Measurements from ENCODE around the gene RAP1A.

Gene RAP1A

DNA sequence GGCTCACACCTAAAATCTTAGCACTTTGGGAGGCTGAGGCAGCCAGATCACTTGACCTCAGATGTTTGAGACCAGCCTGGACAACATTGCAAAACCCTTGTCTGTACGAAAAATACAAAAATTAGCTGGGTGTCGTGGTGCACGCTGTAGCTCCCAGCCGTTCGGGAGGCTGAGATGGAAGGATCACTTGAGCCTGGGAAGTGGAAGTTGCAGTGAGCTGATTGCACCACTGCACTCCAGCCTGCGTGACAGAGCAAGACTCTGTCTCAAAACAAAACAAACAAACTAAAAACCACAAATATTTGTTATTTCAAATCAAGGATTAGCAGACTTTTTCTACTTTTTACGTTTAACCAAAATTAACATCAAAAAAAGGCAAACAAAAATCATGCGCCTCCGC, 88.3 kb downstream of the RAP1A start:
- in situ Hi-C loops (cut with HindIII; ENCODE audit: low sequenced_read_pairs), result loop anchor here (5.0 to 25.0 kb wide), 2 partner anchors 46 to 221 kb away; no protein-coding TSS in a partner anchor

DNA sequence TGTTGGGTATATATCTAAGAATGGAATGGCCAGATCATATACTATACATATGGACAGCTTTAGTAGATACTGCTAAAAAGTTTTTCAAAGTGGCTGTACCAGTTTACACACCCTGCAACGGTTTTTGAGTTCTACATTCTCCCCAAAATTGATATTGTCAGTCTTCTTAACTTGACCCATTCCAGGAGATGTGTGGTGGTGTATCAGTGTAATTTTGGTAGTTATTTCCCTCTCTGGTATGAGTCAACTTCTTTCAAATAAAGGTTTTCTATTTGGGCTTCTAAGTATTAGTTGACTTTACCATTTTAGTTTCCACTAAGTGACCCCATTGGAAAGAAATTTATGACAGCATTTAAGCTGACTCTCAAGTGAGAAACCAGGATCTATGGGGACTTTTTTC, 90.4 kb downstream of the RAP1A start:
- in situ Hi-C loops (cut with HindIII; ENCODE audit: low sequenced_read_pairs), result loop anchor here (5.0 to 25.0 kb wide), 2 partner anchors 48 to 223 kb away; no protein-coding TSS in a partner anchor

DNA sequence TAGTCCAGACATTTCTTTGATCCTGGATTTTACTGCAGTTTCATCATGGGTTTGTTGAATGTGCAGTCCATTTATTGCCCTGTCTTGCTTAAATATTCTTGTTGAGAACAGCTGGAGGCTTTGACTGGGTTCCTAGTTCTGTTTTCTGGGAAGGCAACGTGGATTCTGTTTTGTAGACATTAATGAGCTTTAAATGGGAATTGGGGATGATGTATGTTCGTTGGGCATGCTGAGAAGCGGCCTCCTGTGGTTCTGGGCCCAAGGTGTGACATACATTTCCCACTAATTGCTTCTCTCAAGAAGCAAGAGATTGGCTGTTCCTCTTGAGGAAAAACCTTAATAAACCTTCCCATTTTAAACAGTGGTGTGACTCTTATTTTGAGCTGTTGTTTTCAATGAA, 96.7 kb downstream of the RAP1A start:
- in situ Hi-C loops (cut with HindIII; ENCODE audit: low sequenced_read_pairs), result loop anchor here (25.0 kb wide), 1 partner anchor 229 kb away; no protein-coding TSS in a partner anchor

DNA sequence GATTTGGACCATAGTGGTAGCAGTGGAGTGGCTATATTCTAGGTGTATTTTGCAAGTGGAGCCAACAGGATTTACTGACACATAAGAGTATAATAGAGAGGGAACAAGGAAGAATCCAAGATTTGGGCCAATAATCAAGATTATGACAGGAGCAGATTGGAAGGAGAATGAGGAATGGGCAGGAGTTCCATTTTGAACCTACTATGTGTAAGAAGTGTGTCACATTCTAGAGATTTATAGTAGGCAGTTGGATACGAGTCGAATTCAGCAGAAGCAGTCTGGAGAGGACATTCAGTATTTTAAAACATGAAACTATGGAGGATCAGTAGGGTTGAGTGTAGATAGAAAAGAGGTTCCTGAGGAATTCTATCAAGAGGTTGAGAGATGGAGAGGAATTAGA, 97.9 kb downstream of the RAP1A start:
- in situ Hi-C loops (cut with HindIII; ENCODE audit: low sequenced_read_pairs), result loop anchor here (25.0 kb wide), 1 partner anchor 230 kb away; no protein-coding TSS in a partner anchor

DNA sequence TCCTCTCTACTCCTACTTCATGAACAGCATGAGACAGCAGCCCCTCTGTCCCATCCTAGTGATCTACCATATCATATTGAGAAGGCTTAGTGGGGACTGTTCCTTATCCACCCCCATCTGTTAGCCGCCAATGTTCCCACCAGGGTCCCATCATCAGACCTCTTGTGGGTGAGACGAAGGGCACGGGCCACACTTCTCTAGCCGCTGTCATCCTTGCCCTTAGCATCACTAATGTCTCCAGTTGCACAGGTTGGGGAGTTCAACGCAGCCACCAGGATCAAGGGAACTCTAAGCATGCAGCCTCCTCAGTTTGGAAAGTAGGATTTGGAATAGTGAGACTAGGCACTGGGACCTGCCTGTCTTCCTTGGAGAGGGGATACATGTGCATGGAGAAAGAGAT, 99.5 kb downstream of the RAP1A start:
- in situ Hi-C loops (cut with HindIII; ENCODE audit: low sequenced_read_pairs), result loop anchor here (25.0 kb wide), 1 partner anchor 232 kb away; no protein-coding TSS in a partner anchor

DNA sequence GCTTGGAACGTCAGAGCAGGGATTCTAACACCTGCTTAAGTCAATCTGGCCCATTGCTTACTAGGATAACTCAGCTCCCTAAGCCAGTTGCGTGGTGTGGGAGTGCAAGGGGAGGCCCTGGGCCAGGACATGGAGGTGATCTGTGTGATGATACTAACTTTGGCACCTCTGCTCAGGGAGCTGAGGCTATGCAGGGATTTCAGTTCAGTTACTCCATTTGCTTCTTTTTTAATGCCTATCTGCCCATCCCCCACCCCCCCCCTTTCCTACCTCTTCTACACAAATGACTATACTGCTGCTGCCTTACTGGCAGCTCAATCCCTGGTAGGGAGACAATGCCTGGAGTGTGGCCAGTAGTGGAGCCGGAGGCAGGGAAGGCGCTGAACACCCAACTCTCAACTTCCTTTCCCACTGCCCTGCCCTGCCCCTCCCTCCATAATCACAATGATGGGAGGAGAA, 100.1 kb downstream of the RAP1A start:
- in situ Hi-C loops (cut with HindIII; ENCODE audit: low sequenced_read_pairs), result loop anchor here (25.0 kb wide), 1 partner anchor 232 kb away; no protein-coding TSS in a partner anchor

DNA sequence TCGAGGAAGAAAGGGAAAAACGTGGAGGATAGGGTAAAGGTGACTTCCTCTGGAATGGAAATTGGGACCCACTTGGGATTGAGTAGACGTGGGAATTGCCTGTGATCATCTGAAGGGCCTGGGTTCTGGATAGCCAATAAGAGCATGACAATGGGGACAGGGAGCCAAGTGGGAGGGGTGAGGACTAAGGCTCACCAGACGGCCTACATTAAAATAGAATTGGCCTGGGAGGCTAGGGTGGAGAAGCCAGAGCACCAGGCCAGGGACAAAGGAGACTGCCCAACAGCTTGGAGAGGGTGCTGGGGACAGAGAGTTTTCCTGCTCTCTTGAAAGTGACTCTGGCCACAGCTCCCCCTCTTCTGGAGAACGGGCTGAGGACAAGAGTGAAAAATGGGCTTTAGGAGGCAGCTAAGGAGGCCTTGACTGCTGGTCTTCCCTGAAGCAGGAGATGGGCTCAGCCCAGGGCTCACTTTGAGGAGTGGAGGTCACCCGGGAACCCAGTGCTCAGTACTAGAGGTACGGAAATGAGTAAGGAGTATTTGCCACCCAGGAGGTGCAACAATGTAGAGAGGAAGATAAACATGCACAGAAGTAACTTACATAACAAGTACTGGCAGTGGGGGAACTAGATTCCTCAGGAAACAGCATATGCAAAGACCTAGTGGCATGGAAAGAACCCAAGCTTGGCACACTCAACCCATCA, 100.8 kb downstream of the RAP1A start:
- in situ Hi-C loops (cut with HindIII; ENCODE audit: low sequenced_read_pairs), result loop anchor here (25.0 kb wide), 1 partner anchor 233 kb away; no protein-coding TSS in a partner anchor

DNA sequence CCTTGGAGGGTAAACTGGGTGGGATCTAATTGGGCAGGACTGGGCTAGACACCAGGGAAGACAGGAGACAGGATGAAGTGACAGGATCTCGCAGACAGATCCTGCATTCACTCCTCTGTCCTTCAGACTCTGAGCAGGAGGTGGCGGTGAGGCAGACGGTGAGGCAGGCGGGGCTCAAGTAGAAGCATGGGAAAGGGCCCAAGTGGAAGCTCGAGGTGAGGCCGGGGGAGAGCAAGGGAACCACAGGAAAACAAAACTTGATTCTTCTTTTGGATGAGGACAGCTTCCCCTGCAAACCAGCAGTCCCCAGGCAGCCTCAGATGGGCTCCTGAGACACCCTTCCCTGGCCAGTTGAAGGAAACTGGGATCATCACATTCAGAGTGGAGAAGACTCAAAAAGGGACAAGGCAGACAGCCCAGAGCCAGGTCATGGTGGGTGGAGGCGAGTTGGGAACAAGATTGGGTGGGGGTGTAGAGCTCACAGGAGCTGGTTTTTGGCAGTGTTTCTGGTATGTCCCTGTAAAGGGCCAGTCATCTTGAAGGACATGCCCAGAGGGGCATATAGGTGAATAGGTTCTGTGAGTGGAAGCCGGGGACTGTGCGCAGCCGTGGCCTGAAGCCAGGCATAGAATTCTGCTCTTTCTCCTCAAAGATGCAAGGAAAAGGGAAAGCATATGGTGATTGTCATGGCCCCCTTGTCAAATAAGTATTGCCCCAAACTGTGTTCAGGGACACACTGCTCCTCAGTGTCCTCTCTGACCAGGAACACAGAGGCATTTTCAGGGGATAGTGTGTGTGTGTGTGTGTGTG, 101.6 kb downstream of the RAP1A start:
- in situ Hi-C loops (cut with HindIII; ENCODE audit: low sequenced_read_pairs), result loop anchor here (25.0 kb wide), 1 partner anchor 234 kb away; no protein-coding TSS in a partner anchor

DNA sequence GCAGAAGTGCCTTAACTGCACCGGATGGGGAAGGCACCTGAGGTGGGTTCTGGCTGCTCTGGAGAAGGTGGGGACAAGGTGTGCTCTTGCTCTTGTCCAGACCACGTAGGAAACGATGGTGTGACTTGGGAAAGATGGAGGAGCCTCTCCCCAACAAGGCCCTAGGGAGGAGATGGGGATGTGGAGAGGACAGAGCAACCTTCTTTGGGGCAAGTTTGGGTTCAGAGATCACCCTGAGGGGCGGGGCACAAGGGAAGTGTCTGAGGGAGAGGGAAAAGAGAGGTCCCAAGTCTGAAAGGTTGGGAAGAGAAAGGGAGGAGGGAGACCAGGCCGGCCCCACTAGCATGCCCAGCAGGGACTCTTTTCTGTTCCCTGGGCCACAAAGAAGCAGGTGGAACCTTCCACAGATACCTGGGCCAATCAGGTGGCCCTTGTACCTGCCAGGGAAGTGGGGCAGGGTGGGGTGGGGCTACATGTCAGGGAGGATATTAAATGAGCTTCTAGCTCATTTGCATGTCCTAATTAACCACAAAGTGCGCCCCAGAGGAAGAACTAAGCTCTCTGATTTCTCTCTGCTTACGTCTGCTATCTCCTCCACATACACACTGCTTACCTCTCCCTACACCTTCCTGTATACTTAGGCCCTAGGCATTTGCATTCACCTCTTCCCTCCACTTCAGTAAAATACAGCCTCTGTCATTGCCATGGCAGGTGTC, 103.7 kb downstream of the RAP1A start:
- in situ Hi-C loops (cut with HindIII; ENCODE audit: low sequenced_read_pairs), result loop anchor here (25.0 kb wide), 1 partner anchor 236 kb away; no protein-coding TSS in a partner anchor

DNA sequence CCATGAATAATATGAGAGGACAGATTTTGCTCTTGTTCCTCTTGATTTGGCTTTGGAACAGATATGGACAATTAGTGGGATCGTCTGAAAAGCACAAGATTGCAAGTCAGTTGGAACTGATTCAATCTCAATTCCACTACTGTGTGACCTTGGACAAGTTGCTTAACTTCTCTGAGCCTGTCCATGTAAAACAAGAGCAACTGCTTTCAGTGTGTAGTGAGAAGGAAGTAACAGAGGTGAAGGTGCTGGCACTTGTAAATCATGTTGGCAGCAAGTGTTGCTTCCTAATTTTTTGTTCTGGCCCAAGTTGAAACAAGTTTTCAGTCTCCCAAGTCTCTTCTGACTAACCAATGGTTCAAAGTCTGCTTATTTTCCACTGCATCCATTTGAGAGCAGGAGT, 104.3 kb downstream of the RAP1A start:
- in situ Hi-C loops (cut with HindIII; ENCODE audit: low sequenced_read_pairs), result loop anchor here (25.0 kb wide), 1 partner anchor 237 kb away; no protein-coding TSS in a partner anchor

DNA sequence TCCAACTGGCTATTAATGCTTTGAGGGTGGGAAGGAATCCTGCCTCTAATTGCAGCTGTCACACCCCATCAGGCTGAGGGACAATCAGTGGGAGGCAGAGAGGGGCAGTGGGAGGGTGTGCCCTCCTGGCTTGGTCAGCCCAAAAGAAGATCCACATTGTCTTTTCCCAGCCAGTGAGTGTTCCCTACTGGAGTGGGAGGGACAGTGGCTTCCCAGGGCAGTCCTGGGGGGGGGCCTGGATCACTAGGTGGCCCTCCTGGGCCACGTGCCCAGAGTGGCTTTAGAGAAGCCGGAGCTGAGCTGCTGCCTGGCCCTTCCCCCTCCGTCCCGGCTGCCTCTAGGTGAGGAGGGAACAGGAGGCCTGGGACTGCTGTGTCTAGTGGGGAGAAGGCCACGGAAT, 105.6 kb downstream of the RAP1A start:
- in situ Hi-C loops (cut with HindIII; ENCODE audit: low sequenced_read_pairs), result no loop called here

DNA sequence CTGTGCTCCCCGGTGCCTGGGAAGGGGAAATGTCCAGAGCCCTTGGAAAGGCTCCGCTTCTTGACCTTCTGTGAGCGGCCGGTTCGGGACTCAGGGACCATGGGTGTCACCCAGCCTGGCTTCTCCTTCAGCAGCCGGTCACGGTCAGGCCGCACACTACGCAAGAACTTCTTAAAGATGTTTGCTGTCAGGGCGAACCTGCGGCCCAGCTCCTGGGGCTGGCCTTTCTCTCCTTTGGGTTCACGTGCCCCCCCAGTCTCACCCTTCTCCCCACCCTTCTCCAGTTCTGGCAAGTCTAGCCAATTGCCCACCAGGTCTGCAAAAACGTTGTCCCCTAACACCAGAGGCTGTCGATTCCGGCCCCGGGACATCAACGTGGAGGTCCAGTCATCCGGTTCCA, 107.5 kb downstream of the RAP1A start:
- in situ Hi-C loops (cut with HindIII; ENCODE audit: low sequenced_read_pairs), result no loop called here

DNA sequence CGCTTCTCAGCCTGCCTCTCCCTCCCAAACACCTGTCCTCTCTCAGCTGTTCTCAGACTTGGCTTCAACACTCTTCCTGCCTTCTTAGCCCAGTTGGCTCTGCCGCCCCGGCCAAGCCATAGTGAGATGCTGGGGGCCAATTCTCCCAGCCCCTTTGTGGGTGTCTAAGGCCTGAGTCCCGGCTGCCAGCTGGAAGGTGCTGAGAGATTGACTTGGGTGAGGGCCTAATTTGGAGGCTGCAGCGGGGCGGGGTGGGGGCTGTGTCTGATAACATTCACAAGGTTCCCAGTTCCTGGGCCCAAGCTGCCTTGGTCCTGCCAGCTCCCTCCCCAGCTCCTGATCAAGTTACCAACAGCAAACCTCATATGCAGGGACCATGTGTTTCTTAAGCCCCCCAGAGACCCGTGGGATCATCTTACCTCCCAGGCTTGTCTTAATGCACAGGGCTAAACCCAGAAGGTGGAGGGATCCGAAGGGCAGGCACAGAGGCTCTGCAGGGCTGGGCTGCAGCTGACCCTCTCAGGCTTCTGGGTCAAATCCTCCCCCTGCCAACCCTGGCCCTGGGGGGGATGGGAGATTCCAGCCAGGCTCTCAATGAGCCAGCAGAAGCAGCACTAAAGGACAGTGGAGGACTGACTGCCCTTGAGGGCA, 109.8 kb downstream of the RAP1A start:
- in situ Hi-C loops (cut with HindIII; ENCODE audit: low sequenced_read_pairs), result no loop called here

DNA sequence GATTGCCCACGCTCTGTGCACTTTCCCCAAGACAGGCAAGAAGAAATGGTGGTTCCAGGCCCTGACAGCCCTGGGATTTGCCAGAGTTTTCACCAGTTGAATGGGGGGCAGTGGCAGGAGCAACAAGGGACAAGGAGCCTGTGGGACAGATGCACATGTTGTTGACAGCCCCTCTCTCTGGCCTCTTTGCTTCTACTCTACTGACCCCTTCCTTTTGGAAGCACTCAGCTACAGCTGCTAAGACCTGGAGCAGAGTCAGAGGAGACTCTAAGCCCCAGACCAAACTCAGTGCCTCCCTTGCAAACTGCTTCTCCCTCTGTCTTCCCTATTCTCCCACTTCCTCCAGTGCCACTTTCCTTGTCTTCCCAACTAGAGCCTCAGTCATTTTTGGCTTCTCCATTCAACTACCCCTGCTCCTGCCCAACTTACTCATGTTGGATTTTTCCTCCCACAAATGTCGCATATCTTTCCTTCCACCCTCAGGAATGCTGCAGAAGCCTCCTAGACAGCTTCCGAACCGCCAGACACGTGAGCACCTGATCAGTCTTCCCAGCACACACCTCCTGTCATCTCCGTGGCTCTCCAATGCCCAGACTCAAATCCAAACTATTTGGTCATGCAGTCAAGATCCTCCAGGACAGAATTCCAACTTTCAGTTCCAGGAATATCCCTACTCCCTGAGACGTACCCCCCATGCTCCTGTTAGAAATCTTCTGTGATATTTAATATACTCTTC, 110.5 kb downstream of the RAP1A start:
- in situ Hi-C loops (cut with HindIII; ENCODE audit: low sequenced_read_pairs), result no loop called here

DNA sequence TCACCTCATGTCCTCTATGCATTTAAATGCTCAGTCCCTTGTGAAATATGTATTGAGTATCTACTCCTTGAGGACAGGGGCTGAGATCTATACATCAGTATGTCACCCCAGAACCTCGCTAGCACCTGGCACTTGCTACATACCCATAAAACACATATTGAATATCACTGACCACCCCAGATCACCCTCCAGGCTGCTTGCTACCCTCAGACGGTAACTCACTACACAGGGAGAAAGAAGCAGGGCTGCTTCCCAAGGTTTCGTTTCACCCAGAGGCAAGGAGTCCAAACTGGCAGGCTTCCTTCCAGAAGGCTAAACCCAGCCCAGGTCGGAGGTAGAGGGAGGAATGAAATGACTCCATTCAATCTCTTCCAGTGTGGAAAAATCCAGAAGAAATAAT, 111.1 kb downstream of the RAP1A start:
- in situ Hi-C loops (cut with HindIII; ENCODE audit: low sequenced_read_pairs), result no loop called here

DNA sequence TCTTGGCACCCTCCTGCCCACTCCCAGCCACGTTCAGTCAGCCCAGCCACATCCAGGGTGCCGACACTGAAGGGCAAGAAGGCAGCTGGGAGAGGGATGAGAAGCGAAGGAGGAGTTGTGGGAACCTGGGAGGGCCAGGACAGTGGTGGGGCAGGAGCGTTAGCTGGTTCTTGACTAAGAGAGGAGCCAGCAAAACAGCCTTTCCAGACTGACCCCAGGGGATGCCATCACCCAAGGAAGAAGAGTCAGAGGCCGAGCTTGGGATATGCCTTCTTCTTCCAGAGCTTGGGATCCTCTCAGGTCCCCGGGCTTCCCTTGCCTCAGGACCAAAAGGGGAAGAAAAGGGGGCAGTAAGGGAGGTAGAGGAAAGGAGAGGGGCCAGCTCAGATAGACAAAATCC, 112.4 kb downstream of the RAP1A start:
- in situ Hi-C loops (cut with HindIII; ENCODE audit: low sequenced_read_pairs), result no loop called here

DNA sequence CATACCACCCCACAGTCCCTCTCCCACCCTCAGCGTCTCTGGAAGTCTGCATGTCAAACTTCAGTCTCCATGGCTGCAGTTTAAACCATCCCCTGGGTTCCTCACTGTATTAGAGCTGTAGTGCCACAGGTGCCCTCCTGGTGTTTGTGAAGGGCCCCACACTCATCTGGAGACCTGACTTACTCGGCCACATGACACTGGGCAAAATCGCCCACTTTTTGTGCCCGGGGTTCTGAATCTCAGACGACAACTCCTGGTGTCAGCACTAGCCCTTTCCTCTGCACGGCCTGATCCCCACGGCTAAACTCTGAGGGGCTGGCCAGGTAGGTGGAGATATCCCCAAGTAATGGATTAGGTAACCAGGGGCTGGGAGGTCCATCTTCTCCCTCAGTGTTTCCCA, 113.1 kb downstream of the RAP1A start:
- in situ Hi-C loops (cut with HindIII; ENCODE audit: low sequenced_read_pairs), result no loop called here

DNA sequence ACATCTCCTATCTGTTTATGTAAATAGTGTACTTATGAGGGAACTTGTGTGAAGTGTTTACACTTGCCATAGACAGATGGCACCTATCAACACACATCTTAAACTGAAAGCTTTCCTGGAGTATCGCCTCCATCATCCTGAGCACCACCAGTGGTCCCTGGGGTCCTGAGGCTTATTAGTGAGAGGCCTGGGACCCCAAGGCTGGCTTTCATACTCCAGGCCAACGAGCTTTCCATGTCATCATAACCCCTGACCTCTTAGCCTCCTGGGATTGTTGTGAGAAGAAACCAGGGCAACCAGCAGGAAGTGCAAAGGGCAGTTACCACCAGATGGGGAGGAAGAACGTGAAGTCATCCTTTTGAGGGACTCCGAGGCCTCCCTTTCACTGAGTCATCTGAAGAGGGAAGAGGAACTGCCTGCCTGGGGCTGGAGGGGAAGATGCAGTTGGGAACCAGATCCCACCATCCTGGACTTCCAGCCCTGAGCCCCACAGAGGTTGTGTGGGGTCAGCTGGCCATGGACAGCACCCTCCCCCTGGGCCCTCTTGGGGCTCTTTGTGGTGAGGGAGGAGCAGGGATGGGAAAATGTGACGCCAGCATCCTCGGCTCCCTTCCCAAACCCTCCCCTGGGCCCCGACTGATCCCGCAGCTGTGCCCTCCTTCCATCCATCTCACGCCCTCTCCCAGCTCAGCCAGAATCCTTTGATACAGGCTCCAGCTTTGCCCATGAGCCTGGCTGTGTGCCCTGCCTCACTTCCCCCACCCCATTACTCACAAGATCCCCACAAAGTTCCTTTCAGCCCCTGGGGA, 113.8 kb downstream of the RAP1A start:
- in situ Hi-C loops (cut with HindIII; ENCODE audit: low sequenced_read_pairs), result no loop called here

DNA sequence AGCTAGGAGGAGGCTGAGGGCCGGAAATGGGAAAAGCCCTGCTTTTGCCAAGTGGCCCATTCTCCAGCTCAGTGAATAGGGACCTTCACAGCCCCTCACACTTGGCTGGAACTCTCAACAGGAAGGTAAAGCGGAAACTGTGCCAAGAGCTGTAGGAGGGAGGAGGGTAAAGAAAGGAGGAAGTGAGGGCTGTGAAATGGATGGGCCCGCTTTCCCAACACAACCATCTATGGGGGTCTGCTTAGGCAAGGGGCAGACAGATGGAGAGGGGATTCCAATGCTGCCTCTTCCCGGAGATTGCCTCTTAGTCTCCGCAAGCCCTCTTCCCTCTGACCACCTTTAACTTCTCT, 114.4 kb downstream of the RAP1A start:
- in situ Hi-C loops (cut with HindIII; ENCODE audit: low sequenced_read_pairs), result no loop called here

All from endothelial cell of hepatic sinusoid (primary cell).